Measurements from ENCODE around the gene HEXIM2. TPM values are rescaled to one million over a fixed set of nuclear protein-coding genes. Genes with fewer than 3 reads are reported as not detected.
A peak's percentile ranks its signal among the peaks of the same experiment; 100 is the strongest.

HEXIM2 gene
- total RNA-seq, 2 experiments from 2014 or later, result 3.5 TPM

DNA sequence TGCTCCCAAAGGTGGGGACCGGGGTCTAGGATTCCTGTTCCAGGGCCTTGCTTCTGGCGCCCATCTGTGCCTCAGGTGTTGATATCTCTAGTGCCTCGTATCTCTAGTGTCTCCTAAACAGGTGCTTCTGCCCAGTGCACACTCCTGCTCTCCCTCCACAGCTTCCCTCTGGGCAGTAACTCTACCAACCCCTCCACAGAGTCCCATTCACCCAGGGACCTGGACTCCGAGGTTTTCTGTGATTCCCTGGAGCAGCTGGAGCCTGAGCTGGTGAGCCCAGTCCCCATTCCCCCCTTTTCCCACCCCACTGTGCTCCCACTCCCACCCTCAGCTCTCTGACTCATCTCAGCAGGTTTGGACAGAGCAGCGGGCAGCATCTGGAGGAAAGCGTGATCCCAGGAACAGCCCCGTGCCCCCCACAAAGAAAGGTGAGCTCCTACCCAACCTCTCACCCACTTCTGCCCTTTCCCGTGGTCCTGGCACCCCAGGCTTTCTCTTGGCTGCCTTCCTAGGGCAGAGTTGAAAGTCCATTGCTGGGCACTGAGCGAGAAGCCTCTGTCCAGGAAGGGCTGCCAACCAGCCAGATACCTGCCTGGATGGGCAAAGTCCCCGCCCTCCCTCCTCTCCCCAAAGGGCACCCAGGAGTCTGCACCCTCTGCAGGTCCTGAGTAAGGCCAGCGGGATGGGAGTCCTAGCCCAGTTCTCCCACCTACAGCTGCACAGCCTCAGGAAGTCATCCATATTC lies 23.9 kb upstream of the HEXIM2 start:
- no peaks in the 10 kb centered on the region for H3K27me3 Mint-ChIP-seq (ENCODE audit: low read depth)
- H3K4me1 Mint-ChIP-seq (ENCODE audit: low read depth), result peaks cover 8% of the 10 kb centered on the region
- no peaks in the 10 kb centered on the region for H3K36me3 Mint-ChIP-seq (ENCODE audit: low read depth)
- no peaks in the 10 kb centered on the region for H3K9me3 Mint-ChIP-seq
- CTCF ChIA-PET, result interaction anchor here (3.4 to 10.2 kb wide), 2 partner anchors 17 to 61 kb away, joined by 22 to 252 read pairs; partner anchors contain the start of genes HEXIM1 and HEXIM2
- DNase-seq, result no peak
- H3K27ac Mint-ChIP-seq, result no peak overlapping the region
- intact Hi-C loops (cut with micrococcal nuclease), result no loop called here
- H3K4me3 Mint-ChIP-seq, result no peak overlapping the region

DNA sequence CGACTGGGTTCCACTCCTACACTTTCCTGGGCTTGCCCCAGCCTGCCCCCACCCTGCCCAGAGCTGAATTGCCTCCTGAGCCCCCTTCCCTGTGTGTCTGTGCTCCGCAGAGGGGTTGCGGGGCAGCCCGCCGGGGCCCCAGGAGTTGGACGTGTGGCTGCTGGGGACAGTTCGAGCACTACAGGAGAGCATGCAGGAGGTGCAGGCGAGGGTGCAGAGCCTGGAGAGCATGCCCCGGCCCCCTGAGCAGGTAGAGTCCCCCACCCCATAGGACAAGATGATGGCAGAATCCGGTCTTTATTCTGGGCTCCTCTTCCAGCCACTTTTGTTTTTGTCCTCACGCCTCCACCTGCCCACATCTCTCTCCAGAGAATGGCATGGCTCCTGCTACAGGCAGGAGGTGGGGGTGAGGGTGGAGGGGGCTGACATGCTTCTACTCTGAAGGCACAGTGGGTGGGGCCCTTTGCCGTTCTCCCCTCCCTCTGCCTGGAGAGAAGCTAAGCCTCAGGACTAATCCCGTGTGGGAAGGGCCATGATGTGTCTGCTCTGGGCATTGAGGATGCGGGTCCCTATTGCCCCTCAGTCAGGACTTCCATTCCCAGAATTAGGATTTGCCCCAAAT lies 22.7 kb upstream of the HEXIM2 start:
- H3K9me3 Mint-ChIP-seq, result no peaks in the 10 kb centered on the region
- intact Hi-C loops (cut with micrococcal nuclease), result no loop called here
- H3K27me3 Mint-ChIP-seq (ENCODE audit: low read depth), result no peaks in the 10 kb centered on the region
- H3K36me3 Mint-ChIP-seq (ENCODE audit: low read depth), result no peaks in the 10 kb centered on the region
- CTCF ChIA-PET, result interaction anchor here (3.4 to 10.2 kb wide), 2 partner anchors 16 to 60 kb away, joined by 22 to 252 read pairs; partner anchors contain the start of genes HEXIM1 and HEXIM2
- H3K27ac Mint-ChIP-seq, result no peak overlapping the region
- peaks cover 12% of the 10 kb centered on the region for H3K4me1 Mint-ChIP-seq (ENCODE audit: low read depth)
- H3K4me3 Mint-ChIP-seq, result no peak overlapping the region
- DNase-seq, result no peak

DNA sequence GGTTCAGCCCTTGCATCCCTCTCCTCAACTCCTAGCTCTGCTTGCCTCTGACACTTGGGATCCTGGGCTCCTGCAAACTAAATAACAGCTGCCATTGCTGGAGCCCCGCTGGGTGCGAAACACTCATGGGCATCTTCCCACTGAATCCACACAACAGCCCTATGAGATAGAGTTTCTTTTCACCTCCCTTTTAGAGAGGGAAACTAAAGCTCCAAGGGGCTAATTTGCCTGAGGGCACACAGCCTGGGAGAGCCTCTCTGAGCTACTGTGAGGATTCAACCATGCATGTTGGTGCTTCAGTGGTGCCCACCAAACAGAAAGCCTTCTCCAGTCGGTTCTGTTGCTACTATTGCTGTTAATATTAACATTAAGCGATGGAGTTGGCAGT lies 22.1 kb upstream of the HEXIM2 start:
- Mint-ChIP-seq H3K36me3 (ENCODE audit: low read depth) (no peaks in the 10 kb centered on the region), H3K4me3 (no peak overlapping the region), H3K27me3 (ENCODE audit: low read depth) (no peaks in the 10 kb centered on the region), H3K4me1 (ENCODE audit: low read depth) (peaks cover 14% of the 10 kb centered on the region), H3K27ac (no peak overlapping the region), H3K9me3 (no peaks in the 10 kb centered on the region)
- CTCF ChIA-PET, result interaction anchor here (3.4 to 10.2 kb wide), 2 partner anchors 16 to 59 kb away, joined by 22 to 252 read pairs; partner anchors contain the start of genes HEXIM1 and HEXIM2
- intact Hi-C loops (cut with micrococcal nuclease), result no loop called here
- no peak for DNase-seq

DNA sequence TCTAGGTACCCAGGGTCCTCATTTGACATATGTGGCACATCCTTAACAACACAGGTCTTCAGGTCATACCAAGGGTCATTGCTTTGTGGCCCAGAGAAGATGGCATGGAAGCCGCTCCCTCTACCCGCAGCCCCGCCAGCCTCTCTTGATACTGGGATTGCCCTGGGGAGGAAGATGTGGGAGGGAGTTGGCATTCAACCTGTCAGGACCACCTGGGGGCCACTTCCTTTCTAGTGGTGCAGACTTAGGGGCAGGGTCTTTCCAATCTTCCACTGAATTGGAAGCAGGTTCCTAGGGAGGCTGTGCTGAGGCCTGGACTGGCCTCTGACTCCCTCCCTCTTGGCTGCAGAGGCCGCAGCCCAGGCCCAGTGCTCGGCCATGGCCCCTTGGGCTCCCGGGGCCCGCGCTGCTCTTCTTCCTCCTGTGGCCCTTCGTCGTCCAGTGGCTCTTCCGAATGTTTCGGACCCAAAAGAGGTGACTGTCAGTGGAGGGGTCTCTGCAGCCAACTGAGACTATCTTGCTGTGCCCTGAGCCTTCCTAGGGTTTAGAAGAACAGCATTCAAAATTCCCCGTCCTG lies 18.5 kb upstream of the HEXIM2 start:
- Mint-ChIP-seq H3K27ac (peak overlapping the region; percentile 51), H3K27me3 (ENCODE audit: low read depth) (no peaks in the 10 kb centered on the region), H3K9me3 (no peaks in the 10 kb centered on the region), H3K36me3 (ENCODE audit: low read depth) (peaks cover 7% of the 10 kb centered on the region), H3K4me1 (ENCODE audit: low read depth) (peaks cover 33% of the 10 kb centered on the region), H3K4me3 (peak overlapping the region; percentile 65)
- CTCF ChIA-PET, result interaction anchor here (2.1 to 3.7 kb wide), 2 partner anchors 8 to 55 kb away, joined by 8 to 25 read pairs; partner anchors contain the start of gene ACBD4
- intact Hi-C loops (cut with micrococcal nuclease), result no loop called here
- DNase-seq, result no peak

DNA sequence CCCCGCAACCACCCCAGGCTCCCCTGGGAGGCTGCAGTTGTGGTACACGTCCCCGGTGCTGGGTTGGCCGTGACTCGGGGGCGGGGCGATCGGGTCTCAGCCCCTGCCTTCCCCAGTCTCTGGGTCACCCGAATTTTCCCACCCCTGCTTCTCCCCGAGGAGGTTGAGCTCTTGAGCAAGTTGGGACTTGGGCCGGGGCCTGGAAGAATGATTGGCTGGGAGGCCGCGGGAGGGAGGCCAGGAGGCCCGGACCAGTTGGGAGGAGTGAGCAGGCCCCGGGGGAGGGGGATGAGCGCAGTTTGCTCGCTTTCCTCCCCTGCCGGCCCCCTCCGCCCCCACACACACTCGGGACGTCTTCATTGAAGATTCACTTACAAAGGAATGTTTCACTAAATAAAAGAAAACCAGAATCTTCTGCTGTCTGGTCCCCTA lies 17.9 kb upstream of the HEXIM2 start:
- no peaks in the 10 kb centered on the region for H3K9me3 Mint-ChIP-seq
- H3K36me3 Mint-ChIP-seq (ENCODE audit: low read depth), result peaks cover 7% of the 10 kb centered on the region
- CTCF ChIA-PET, result interaction anchor here (2.1 to 3.7 kb wide), 2 partner anchors 8 to 54 kb away, joined by 8 to 25 read pairs; partner anchors contain the start of gene ACBD4
- peak overlapping the region; percentile 53 for H3K27ac Mint-ChIP-seq
- H3K27me3 Mint-ChIP-seq (ENCODE audit: low read depth), result no peaks in the 10 kb centered on the region
- DNase-seq, result peak; percentile 48
- H3K4me1 Mint-ChIP-seq (ENCODE audit: low read depth), result peaks cover 33% of the 10 kb centered on the region
- peak overlapping the region; percentile 65 for H3K4me3 Mint-ChIP-seq
- intact Hi-C loops (cut with micrococcal nuclease), result no loop called here

DNA sequence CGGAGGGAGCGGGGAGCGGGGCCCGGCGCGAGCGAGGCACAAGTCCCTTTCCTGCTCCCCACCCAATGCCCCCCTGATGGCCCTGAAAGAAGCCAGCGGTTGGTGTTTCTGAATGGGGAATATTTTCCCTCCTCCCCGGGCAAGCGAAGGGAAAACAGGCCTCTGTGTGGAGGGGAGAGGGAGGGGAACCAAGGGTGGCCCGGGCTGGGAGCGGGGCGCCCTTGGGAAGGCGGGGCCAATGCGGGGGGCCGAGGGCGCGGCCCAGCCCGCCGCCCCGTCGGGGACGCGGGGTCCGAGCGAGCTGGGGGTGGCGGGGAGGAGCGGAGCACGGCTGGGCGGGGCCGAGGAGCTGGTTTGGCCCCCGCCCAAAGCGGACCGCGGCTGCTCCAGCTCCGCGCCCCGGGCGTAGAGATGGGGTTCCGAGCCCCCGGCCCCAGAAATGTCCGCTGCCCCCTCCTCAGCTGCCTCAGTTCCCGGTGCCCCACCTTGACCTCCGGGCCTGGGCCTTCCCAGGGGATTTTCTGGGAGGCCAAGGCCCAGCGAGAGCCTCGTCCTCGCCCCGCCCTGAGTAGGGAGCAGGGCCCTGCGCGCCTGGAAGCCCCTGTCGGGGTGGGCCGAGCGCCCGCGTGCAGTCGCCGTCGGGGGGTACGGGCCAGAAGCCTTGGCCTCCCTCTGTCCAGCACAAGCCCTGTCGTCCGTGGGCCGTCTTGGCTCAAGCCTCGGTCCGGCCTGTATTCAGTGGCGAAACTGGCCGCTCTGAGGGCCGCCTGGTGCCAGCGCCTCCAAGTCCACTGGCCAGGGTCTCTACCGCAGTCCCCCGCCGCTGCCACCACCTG lies 17.3 kb upstream of the HEXIM2 start:
- no peaks in the 10 kb centered on the region for H3K27me3 Mint-ChIP-seq (ENCODE audit: low read depth)
- CTCF ChIA-PET, result interaction anchor here (0.6 to 3.7 kb wide), 4 partner anchors 9 to 96 kb away, joined by 3 to 25 read pairs (median 6); partner anchors contain the start of gene ACBD4
- peaks cover 33% of the 10 kb centered on the region for H3K4me1 Mint-ChIP-seq (ENCODE audit: low read depth)
- intact Hi-C loops (cut with micrococcal nuclease), result no loop called here
- no peaks in the 10 kb centered on the region for H3K9me3 Mint-ChIP-seq
- H3K36me3 Mint-ChIP-seq (ENCODE audit: low read depth), result peaks cover 8% of the 10 kb centered on the region
- peak overlapping the region; percentile 65 for H3K4me3 Mint-ChIP-seq
- no peak for DNase-seq
- H3K27ac Mint-ChIP-seq, result peak overlapping the region; percentile 53

DNA sequence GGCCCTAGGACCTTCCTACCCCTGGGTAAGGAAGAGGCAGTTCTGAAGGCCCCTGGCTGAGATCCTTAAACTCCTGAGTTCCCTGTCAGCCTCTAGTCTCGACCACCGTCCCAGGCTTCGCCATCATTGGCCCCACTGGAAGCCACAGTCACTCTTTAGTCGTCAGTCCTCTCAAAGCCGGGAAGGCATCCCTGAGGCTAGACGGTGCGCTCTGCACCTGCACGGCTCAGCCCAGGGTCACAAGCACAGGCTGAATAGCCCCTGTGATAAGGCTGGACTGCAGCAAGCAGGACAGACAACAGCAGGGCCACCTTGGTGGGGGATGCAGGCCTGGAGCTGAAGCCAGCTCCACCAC lies 16.7 kb upstream of the HEXIM2 start:
- CTCF ChIA-PET, result interaction anchor here (0.6 to 3.7 kb wide), 4 partner anchors 10 to 95 kb away, joined by 3 to 25 read pairs (median 6); partner anchors contain the start of gene ACBD4
- no peaks in the 10 kb centered on the region for H3K27me3 Mint-ChIP-seq (ENCODE audit: low read depth)
- intact Hi-C loops (cut with micrococcal nuclease), result no loop called here
- peaks cover 13% of the 10 kb centered on the region for H3K36me3 Mint-ChIP-seq (ENCODE audit: low read depth)
- no peak for DNase-seq
- H3K4me1 Mint-ChIP-seq (ENCODE audit: low read depth), result peaks cover 33% of the 10 kb centered on the region
- no peaks in the 10 kb centered on the region for H3K9me3 Mint-ChIP-seq
- peak overlapping the region; percentile 24 for H3K27ac Mint-ChIP-seq
- peak overlapping the region; percentile 54 for H3K4me3 Mint-ChIP-seq

DNA sequence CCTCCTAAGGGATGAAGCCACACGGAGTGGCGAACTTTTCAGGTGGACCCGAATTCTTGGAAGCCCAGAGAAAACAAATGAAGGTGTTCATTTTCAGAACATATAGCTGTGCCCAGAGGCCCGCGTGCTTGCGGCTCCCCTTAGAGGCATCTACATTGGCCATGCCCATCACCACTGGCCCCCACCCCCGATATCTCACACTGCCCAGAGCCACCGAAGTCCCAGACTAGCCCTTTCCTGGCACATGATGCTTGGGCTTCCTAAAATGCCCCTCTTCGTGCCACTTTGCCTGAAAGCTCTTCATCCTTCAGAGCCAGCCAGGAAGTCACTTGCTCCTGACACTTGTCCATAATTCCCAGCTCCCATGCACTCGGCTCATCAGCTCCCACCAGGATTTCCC lies 15.5 kb upstream of the HEXIM2 start:
- peaks cover 17% of the 10 kb centered on the region for H3K36me3 Mint-ChIP-seq (ENCODE audit: low read depth)
- CTCF ChIA-PET, result interaction anchor here (3.7 kb wide), 1 partner anchor 11 kb away, joined by 25 read pairs; the partner anchor contains the start of gene ACBD4
- H3K27me3 Mint-ChIP-seq (ENCODE audit: low read depth), result no peaks in the 10 kb centered on the region
- H3K9me3 Mint-ChIP-seq, result no peaks in the 10 kb centered on the region
- H3K27ac Mint-ChIP-seq, result peak overlapping the region; percentile 100
- intact Hi-C loops (cut with micrococcal nuclease), result no loop called here
- H3K4me1 Mint-ChIP-seq (ENCODE audit: low read depth), result peaks cover 40% of the 10 kb centered on the region
- H3K4me3 Mint-ChIP-seq, result peak overlapping the region; percentile 97
- DNase-seq, result no peak

DNA sequence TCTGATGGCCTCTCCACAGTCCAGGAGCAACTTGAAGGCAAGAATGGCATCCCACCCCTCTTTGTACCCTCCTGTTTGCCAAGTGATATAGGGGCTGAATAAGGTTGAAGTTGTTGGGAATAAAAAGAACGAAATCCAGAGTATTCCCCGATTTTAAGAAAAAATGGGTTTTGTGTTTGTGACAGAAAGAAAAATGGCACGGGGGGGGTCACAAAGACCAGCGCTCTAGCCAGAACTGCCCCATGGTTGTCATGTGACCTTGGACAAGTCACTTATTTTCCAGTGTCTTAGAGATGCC lies 15.1 kb upstream of the HEXIM2 start:
- H3K27me3 Mint-ChIP-seq (ENCODE audit: low read depth), result no peaks in the 10 kb centered on the region
- peak overlapping the region; percentile 100 for H3K27ac Mint-ChIP-seq
- peaks cover 17% of the 10 kb centered on the region for H3K36me3 Mint-ChIP-seq (ENCODE audit: low read depth)
- no peaks in the 10 kb centered on the region for H3K9me3 Mint-ChIP-seq
- DNase-seq, result no peak
- CTCF ChIA-PET, result interaction anchor here (3.7 kb wide), 1 partner anchor 11 kb away, joined by 25 read pairs; the partner anchor contains the start of gene ACBD4
- intact Hi-C loops (cut with micrococcal nuclease), result no loop called here
- H3K4me3 Mint-ChIP-seq, result peak overlapping the region; percentile 97
- H3K4me1 Mint-ChIP-seq (ENCODE audit: low read depth), result peaks cover 44% of the 10 kb centered on the region

DNA sequence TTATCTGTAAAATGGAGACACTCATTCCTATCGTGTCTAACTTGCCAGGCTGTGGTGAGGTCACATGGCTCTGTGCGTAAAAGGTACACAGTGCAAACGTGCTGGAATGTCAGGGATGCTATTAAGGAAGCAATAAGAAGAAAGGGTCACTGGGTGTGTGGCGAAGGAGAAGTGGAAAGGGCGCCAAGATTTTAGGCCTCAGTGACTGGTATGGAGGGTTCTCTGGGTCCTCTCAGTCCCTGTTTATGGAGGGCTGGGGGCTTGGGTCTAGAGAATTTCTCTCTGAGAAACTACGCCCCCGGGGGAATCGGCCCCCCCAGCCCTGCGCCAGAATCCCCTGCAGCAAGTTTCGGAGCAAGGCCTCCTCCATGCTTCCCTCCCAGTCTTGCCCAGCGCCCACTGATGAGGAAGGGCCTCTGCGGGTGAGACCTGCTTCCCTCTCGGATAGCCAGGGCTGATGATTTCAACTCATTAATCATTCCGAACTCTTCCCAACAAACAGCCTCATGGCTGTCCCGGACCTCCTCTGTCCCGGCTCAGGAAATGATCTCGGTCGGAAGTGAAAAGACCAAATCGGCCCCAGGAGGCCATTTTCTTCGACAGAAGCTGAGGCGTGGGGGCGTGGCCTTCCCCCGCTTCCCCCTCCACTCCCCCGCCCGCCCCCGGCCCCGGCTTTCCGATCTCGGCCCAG lies 14.6 kb upstream of the HEXIM2 start:
- H3K4me1 Mint-ChIP-seq (ENCODE audit: low read depth), result peaks cover 46% of the 10 kb centered on the region
- CTCF ChIA-PET, result interaction anchor here (3.7 to 16.6 kb wide), 3 partner anchors 11 to 51 kb away, joined by 25 to 252 read pairs (median 82); partner anchors contain the start of genes ACBD4 and PLCD3

DNA sequence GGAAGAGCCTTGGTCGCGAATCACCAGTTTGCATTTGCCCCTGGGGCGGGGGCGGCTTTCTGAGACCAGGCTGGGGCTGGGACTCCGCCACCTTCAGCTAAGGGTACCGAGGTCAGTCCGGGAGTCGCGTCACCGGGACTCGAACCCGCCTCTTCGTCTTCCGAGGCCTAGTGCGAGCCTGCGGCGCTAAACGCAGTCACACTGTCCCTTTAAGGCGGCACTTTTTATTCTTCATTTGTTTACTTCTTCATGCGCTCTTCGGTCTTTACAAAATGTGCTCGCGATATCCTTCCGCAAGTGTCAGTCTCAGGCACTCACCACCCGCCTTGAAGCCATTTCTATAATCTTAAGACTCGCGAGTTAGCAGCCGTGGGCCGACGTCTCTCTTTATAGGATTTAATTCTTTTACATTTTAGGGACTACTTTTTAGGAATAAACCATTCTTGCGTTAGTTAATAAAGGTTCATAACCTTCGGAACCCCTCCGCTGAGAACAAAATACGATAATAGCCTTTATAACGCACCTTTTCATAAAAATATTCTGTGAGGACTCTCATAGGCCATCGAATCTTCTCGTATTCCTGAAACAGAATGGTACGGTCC lies 14.0 kb upstream of the HEXIM2 start:
- intact Hi-C loops (cut with micrococcal nuclease), result loop anchor here (1.0 kb wide), 7 partner anchors 12 to 165 kb away; partner anchors contain the start of genes ACBD4, HEXIM2 and NMT1
- peak; percentile 83 for DNase-seq
- H3K27ac Mint-ChIP-seq, result peak overlapping the region; percentile 100
- H3K27me3 Mint-ChIP-seq (ENCODE audit: low read depth), result no peaks in the 10 kb centered on the region
- CTCF ChIA-PET, result interaction anchor here (0.7 to 16.6 kb wide), 7 partner anchors 12 to 167 kb away, joined by 3 to 252 read pairs (median 25); partner anchors contain the start of genes ACBD4, DCAKD, HEXIM2 and PLCD3
- H3K4me3 Mint-ChIP-seq, result peak overlapping the region; percentile 97
- H3K4me1 Mint-ChIP-seq (ENCODE audit: low read depth), result peaks cover 46% of the 10 kb centered on the region
- H3K36me3 Mint-ChIP-seq (ENCODE audit: low read depth), result peaks cover 17% of the 10 kb centered on the region
- H3K9me3 Mint-ChIP-seq, result no peaks in the 10 kb centered on the region

More for the DNA sequence above, 14.6 kb upstream of the HEXIM2 start:
- H3K27ac Mint-ChIP-seq, result peak overlapping the region; percentile 100
- no peaks in the 10 kb centered on the region for H3K9me3 Mint-ChIP-seq
- no peaks in the 10 kb centered on the region for H3K27me3 Mint-ChIP-seq (ENCODE audit: low read depth)
- peak; percentile 79 for DNase-seq
- H3K36me3 Mint-ChIP-seq (ENCODE audit: low read depth), result peaks cover 17% of the 10 kb centered on the region
- peak overlapping the region; percentile 97 for H3K4me3 Mint-ChIP-seq
- intact Hi-C loops (cut with micrococcal nuclease), result no loop called here
